Measurements from ENCODE around the gene CIAO2A.

- TF ChIP-seq CTCF (IDR thresholded peaks at IDR 0.05) (no peak), POLR2A (IDR thresholded peaks at IDR 0.05) (no peak)
Observed at GRCh38 chr15:64030123-64030522, 63.5 kb downstream of the CIAO2A start.
